Measurements from ENCODE around the gene CNTROB. TPM values are rescaled to one million over a fixed set of nuclear protein-coding genes. Genes with fewer than 3 reads are reported as not detected.

Gene CNTROB
- total and polyA plus RNA-seq, 10 of the 15 experiments (the other 5 are each of a cell fraction or from before 2014, with no cell fraction given): 2.0 to 36.2 (median 28.2) TPM

GRCh38 chr17:7884581-7885366 lies 47.2 kb upstream of the CNTROB start:
- in situ Hi-C loops (cut with MboI) (no loop called here), intact Hi-C loops (cut with micrococcal nuclease; ENCODE audit: unreplicated experiment) (no loop called here)
- Histone ChIP-seq H2AFZ (ENCODE audit: control insufficient read depth, low read depth, low read length) (no peak overlapping the region; the same call in 1 of the 2 replicates), H3K27me3 (replicated peaks in 1 of 2; ENCODE audit: control insufficient read depth in 2 of 2, insufficient read depth in 2 of 2, low read length in 1 of 2) (no peaks in the 10 kb centered on the region), H3K9ac (ENCODE audit: control insufficient read depth, insufficient read depth, low read length) (peak overlapping the region; percentile 87; the same call in 1 of the 2 replicates), H3K36me3 (ENCODE audit: control insufficient read depth in 2 of 2, insufficient read depth in 2 of 2, low read length in 1 of 2) (peaks cover 0 to under 1% of the 10 kb centered on the region in 2 experiments; a peak in 2 of 4 replicates), H3K4me1 (ENCODE audit: control insufficient read depth, insufficient read depth, low read length) (peaks cover 18% of the 10 kb centered on the region), H3K4me2 (ENCODE audit: control insufficient read depth, insufficient read depth) (no peak overlapping the region), H3K27ac (ENCODE audit: control insufficient read depth, insufficient read depth) (peak overlapping the region; percentile 91), H3K4me3 (peak overlapping the region; percentile 88; the same call in 1 of the 2 replicates), H4K20me1 (ENCODE audit: control insufficient read depth, insufficient read depth) (no peaks in the 10 kb centered on the region), H3K79me2 (ENCODE audit: control insufficient read depth, insufficient read depth, low read length) (peaks cover 45% of the 10 kb centered on the region), H3K9me3 (replicated peaks; ENCODE audit: control insufficient read depth, insufficient read depth, low read length) (no peaks in the 10 kb centered on the region)
- SMC1A ChIA-PET (ENCODE audit: uncharacterized antibody, unreplicated experiment): no interaction called here
- POLR2A ChIA-PET: interaction anchor here (0.6 to 1.0 kb wide), 3 partner anchors 28 to 198 kb away, joined by 3 to 5 read pairs (median 3); partner anchors contain the start of gene NAA38
- BruUV-seq (replicated peaks): no TSS peak
- FAIRE-seq (no peak), ATAC-seq (no peak), DNase-seq (ENCODE audit: low read depth, low spot score) (no peak)
- RAD21 ChIA-PET (ENCODE audit: unreplicated experiment): interaction anchor here (0.5 to 1.5 kb wide), 2 partner anchors 23 to 74 kb away, joined by 3 read pairs; no protein-coding TSS in a partner anchor
- 0% methylated on average over 3 of the region's 100 CpGs for WGBS (ENCODE audit: insufficient coverage, insufficient replicate concordance, low lambda C conversion rate, missing lambda C conversion rate)
- peak; percentile 35; the same call in 1 of the 2 replicates for TF ChIP-seq POLR2A (IDR thresholded peaks at IDR 0.05; ENCODE audit: low read depth, low read length)
- no peak for TF ChIP-seq TCF12 (IDR thresholded peaks at IDR 0.05; ENCODE audit: low read depth, low read length)
- CTCF ChIA-PET: interaction anchor here (1.5 kb wide), 1 partner anchor 50 kb away, joined by 4 read pairs; no protein-coding TSS in a partner anchor

GRCh38 chr17:7885367-7886226 lies 46.4 kb upstream of the CNTROB start:
- POLR2A ChIA-PET: interaction anchor here (0.6 to 1.3 kb wide), 8 partner anchors 27 to 336 kb away, joined by 3 to 11 read pairs (median 4); partner anchors contain the start of genes CNTROB, CYB5D1, KDM6B and NAA38
- Histone ChIP-seq H3K9ac (ENCODE audit: control insufficient read depth, insufficient read depth, low read length) (peak overlapping the region; percentile 87), H3K9me3 (replicated peaks; ENCODE audit: control insufficient read depth, insufficient read depth, low read length) (no peaks in the 10 kb centered on the region), H3K4me3 (peak overlapping the region; percentile 88), H3K4me2 (ENCODE audit: control insufficient read depth, insufficient read depth) (peak overlapping the region; percentile 96), H3K27me3 (replicated peaks in 1 of 2; ENCODE audit: control insufficient read depth in 2 of 2, insufficient read depth in 2 of 2, low read length in 1 of 2) (no peaks in the 10 kb centered on the region), H3K36me3 (ENCODE audit: control insufficient read depth in 2 of 2, insufficient read depth in 2 of 2, low read length in 1 of 2) (peaks cover under 1 to 2% of the 10 kb centered on the region in 2 experiments; a peak in 3 of 4 replicates), H2AFZ (ENCODE audit: control insufficient read depth, low read depth, low read length) (peak overlapping the region; percentile 37), H4K20me1 (ENCODE audit: control insufficient read depth, insufficient read depth) (no peaks in the 10 kb centered on the region), H3K27ac (ENCODE audit: control insufficient read depth, insufficient read depth) (peak overlapping the region; percentile 91), H3K4me1 (ENCODE audit: control insufficient read depth, insufficient read depth, low read length) (peaks cover 14% of the 10 kb centered on the region), H3K79me2 (ENCODE audit: control insufficient read depth, insufficient read depth, low read length) (peaks cover 45% of the 10 kb centered on the region)
- SMC1A ChIA-PET (ENCODE audit: uncharacterized antibody, unreplicated experiment): interaction anchor here (0.8 kb wide), 1 partner anchor 22 kb away, joined by 3 read pairs; no protein-coding TSS in a partner anchor
- 3% methylated on average over 29 of the region's 64 CpGs for WGBS (ENCODE audit: insufficient coverage, insufficient replicate concordance, low lambda C conversion rate, missing lambda C conversion rate)
- CTCF ChIA-PET: interaction anchor here (0.8 to 1.7 kb wide), 7 partner anchors 15 to 103 kb away, joined by 3 to 6 read pairs (median 5); partner anchors contain the start of gene NAA38
- in situ Hi-C loops (cut with MboI): no loop called here
- DNase-seq (ENCODE audit: low read depth, low spot score): no peak
- BruUV-seq (replicated peaks): no TSS peak
- peak; percentile 51 for ATAC-seq
- intact Hi-C loops (cut with micrococcal nuclease; ENCODE audit: unreplicated experiment): no loop called here
- FAIRE-seq: no peak
- RAD21 ChIA-PET (ENCODE audit: unreplicated experiment): interaction anchor here (1.0 to 1.5 kb wide), 7 partner anchors 21 to 173 kb away, joined by 3 to 6 read pairs (median 4); partner anchors contain the start of gene NAA38
- TF ChIP-seq NKRF (conservative IDR thresholded peaks at IDR 0.05) (peak; percentile 92), SMAD5 (IDR thresholded peaks at IDR 0.05; ENCODE audit: low read depth) (no peak), NBN (IDR thresholded peaks at IDR 0.05) (peak; percentile 66; the same call in 1 of the 2 replicates), HCFC1 (IDR thresholded peaks at IDR 0.05; ENCODE audit: low read length) (no peak), PBX3 (IDR thresholded peaks at IDR 0.05; ENCODE audit: insufficient replicate concordance, low read depth, low read length) (peak; percentile 88), CREB1 (IDR thresholded peaks at IDR 0.05; ENCODE audit: low read depth) (no peak), SMARCA5 (IDR thresholded peaks at IDR 0.05) (peak; percentile 63; the same call in 1 of the 2 replicates), ZSCAN29 (IDR thresholded peaks at IDR 0.05) (0 out of 2 replicates have a peak, but pooled peaks have one; percentile 14), ZNF384 (IDR thresholded peaks at IDR 0.05; ENCODE audit: borderline replicate concordance, low read depth, low read length) (peak; percentile 71)
